ENCODE data around the gene CLIP3. TPM values are rescaled to one million over a fixed set of nuclear protein-coding genes. Genes with fewer than 3 reads are reported as not detected.

CLIP3 gene
- total RNA-seq, 1 experiment from 2014 or later: 4.2 TPM

DNA sequence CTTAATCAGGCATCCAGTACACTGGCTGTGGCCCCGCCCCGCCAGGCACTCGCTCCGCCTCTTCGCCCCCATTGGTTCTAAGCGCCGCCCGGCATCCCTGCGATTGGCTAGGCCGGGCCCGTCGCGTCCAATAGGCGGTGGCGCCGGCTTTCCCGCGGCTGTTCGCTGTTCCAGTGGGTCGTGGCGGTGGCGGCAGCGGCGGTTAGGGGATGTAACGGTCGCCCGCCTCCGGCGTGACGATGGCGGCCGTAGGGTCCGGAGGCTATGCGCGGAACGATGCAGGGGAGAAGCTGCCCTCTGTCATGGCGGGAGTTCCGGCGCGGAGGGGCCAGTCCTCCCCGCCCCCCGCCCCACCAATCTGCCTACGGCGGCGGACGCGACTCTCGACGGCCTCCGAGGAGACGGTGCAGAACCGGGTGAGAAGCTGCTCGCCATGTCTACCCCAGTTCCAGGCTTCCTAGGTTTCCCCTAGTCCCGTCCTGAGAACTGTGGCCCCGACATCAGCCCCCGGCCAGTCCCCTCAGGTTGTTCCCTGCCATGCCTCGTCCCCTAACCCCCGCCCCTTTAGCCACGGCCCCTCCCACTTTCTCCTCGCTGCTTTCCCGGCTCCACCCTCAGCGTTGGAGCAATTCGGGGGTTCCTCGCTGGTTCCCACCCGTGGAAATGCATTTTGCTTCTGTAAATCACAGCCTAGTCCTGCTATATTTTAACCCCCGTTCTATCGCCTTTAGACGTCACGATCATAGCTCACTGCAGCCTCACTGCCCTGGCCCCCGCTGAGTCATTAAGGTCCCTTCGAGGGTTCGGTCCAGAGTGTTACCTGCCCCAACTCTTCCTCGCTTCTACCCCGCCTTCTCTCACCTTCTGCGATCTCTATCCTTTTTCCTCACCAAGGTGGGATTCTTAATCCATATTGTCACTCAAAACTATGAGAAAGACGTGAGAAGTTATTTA, 22.3 kb upstream of the CLIP3 start, which contains the start of gene WDR62:
TSS of gene WDR62 (plus strand) at position 165 of the 954 bp plus-strand sequence. CDS start at position 240, 75 bp downstream.
- DNase-seq: peak; percentile 83 to 94
- Histone ChIP-seq H3F3A (ENCODE audit: insufficient read depth, low read depth) (peaks cover 21% of the 10 kb centered on the region; the same call in 1 of the 2 replicates), H2AFZ (peak within 1 kb of the TSS; percentile 81), H3K27me3 (ENCODE audit: insufficient read depth, low read depth) (no peaks in the 10 kb centered on the region), H3K9me2 (ENCODE audit: insufficient read depth) (no peaks in the 10 kb centered on the region), H4K20me1 (ENCODE audit: insufficient read depth) (no peaks in the 10 kb centered on the region), H3K9me3 (ENCODE audit: insufficient read depth, low read depth) (no peaks in the 10 kb centered on the region), H3K79me2 (ENCODE audit: low read depth) (peaks cover 22% of the 10 kb centered on the region; the same call in 1 of the 2 replicates), H3K4me1 (replicated peaks; ENCODE audit: insufficient read depth) (peaks cover 12% of the 10 kb centered on the region; the same call in 1 of the 2 replicates), H3K4me3 (peak within 1 kb of the TSS; percentile 90), H3K36me3 (ENCODE audit: low read depth) (no peaks in the 10 kb centered on the region), H3K27ac (peak within 1 kb of the TSS; percentile 69), H3K4me2 (peak within 1 kb of the TSS; percentile 99)
- intact Hi-C loops (cut with micrococcal nuclease; ENCODE audit: unreplicated experiment): loop anchor here (1.0 to 10.0 kb wide), 3 partner anchors 41 to 60 kb away; partner anchors contain the start of genes ALKBH6, OVOL3, POLR2I and SYNE4
- TF ChIP-seq, protein P1, sequence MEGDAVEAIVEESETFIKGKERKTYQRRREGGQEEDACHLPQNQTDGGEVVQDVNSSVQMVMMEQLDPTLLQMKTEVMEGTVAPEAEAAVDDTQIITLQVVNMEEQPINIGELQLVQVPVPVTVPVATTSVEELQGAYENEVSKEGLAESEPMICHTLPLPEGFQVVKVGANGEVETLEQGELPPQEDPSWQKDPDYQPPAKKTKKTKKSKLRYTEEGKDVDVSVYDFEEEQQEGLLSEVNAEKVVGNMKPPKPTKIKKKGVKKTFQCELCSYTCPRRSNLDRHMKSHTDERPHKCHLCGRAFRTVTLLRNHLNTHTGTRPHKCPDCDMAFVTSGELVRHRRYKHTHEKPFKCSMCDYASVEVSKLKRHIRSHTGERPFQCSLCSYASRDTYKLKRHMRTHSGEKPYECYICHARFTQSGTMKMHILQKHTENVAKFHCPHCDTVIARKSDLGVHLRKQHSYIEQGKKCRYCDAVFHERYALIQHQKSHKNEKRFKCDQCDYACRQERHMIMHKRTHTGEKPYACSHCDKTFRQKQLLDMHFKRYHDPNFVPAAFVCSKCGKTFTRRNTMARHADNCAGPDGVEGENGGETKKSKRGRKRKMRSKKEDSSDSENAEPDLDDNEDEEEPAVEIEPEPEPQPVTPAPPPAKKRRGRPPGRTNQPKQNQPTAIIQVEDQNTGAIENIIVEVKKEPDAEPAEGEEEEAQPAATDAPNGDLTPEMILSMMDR (conservative IDR thresholded peaks at IDR 0.05): no peak
- no peak for TF ChIP-seq EZH2 (IDR thresholded peaks at IDR 0.05; ENCODE audit: low read depth)
- ChIA-PET POLR2A (ENCODE audit: unreplicated experiment) (interaction anchor here (1.6 to 2.0 kb wide), 2 partner anchors 41 to 46 kb away, joined by 7 read pairs; partner anchors contain the start of genes ALKBH6 and SYNE4), CTCF (interaction anchor here (0.6 kb wide), 1 partner anchor 116 kb away, joined by 3 read pairs; no protein-coding TSS in a partner anchor)
- BruUV-seq (replicated peaks): no TSS peak

DNA sequence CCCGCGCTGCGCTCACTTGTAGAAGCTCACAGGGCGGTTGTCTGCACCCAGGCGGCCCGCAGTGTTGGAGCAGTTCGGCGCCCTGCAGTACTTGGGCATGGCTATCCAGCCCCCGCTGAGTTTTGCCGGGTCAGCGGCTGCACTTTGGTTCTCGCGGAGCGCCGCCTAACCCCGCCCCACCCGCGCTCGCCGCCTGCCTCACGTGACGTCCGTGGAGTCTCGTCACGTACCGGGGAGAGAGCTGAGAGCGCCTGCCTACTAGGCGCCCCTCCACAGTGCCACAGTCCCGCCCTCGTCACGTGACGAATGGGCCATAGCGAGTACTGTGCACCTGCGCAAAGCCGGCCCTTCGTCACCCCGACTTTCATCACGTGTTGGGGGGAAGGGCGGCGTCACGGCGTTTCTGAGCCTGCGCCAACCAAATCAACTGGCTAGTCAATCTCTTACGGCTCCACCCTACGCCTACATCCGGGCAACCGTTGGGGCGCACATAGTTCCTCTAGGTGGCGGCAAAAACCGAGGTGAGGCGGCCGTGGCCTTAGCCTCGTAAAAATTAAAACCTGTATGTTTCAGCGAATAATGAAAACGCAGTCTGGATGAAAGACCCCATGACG, 21.6 kb upstream of the CLIP3 start, which contains the start of gene THAP8:
TSS of gene THAP8 (minus strand) at position 167 of the 614 bp plus-strand sequence. CDS start at position 99, 68 bp downstream.
- POLR2A ChIA-PET (ENCODE audit: unreplicated experiment): interaction anchor here (0.6 to 2.0 kb wide), 4 partner anchors 40 to 160 kb away, joined by 3 to 13 read pairs (median 7); partner anchors contain the start of genes ALKBH6, SYNE4 and ZNF565

More for the DNA sequence above, 21.6 kb upstream of the CLIP3 start, which contains the start of gene THAP8:
- peak; percentile 94 to 99 for DNase-seq
- H3K4me2 ChIP-seq: peak within 1 kb of the TSS; percentile 99
- H3K9me2 ChIP-seq (ENCODE audit: insufficient read depth): no peaks in the 10 kb centered on the region
- H3K27ac ChIP-seq: peak within 1 kb of the TSS; percentile 69
- no TSS peak for BruUV-seq (replicated peaks)
- H2AFZ ChIP-seq: peak within 1 kb of the TSS; percentile 81
- H3K36me3 ChIP-seq (ENCODE audit: low read depth): no peaks in the 10 kb centered on the region
- CTCF ChIA-PET: interaction anchor here (0.6 kb wide), 1 partner anchor 117 kb away, joined by 3 read pairs; no protein-coding TSS in a partner anchor
- H3K4me3 ChIP-seq: peak within 1 kb of the TSS; percentile 90
- H3K79me2 ChIP-seq (ENCODE audit: low read depth): peaks cover 22% of the 10 kb centered on the region; the same call in 1 of the 2 replicates
- H4K20me1 ChIP-seq (ENCODE audit: insufficient read depth): no peaks in the 10 kb centered on the region
- H3K9me3 ChIP-seq (ENCODE audit: insufficient read depth, low read depth): no peaks in the 10 kb centered on the region
- peaks cover 21% of the 10 kb centered on the region; the same call in 1 of the 2 replicates for H3F3A ChIP-seq (ENCODE audit: insufficient read depth, low read depth)
- TF ChIP-seq, protein P1 (conservative IDR thresholded peaks at IDR 0.05): peak; percentile 31; the same call in 1 of the 2 replicates
- TF ChIP-seq EZH2 (IDR thresholded peaks at IDR 0.05; ENCODE audit: low read depth): no peak
- intact Hi-C loops (cut with micrococcal nuclease; ENCODE audit: unreplicated experiment): loop anchor here (1.0 to 10.0 kb wide), 3 partner anchors 40 to 61 kb away; partner anchors contain the start of genes ALKBH6, OVOL3, POLR2I and SYNE4
- no peaks in the 10 kb centered on the region for H3K27me3 ChIP-seq (ENCODE audit: insufficient read depth, low read depth)
- H3K4me1 ChIP-seq (replicated peaks; ENCODE audit: insufficient read depth): peaks cover 12% of the 10 kb centered on the region; the same call in 1 of the 2 replicates
